ENCODE measurements around the gene BCAP31. TPM values are rescaled to one million over a fixed set of nuclear protein-coding genes. Genes with fewer than 3 reads are reported as not detected.
A peak's percentile ranks its signal among the peaks of the same experiment; 100 is the strongest.

The BCAP31 gene
- total RNA-seq, 4 donors from 2014 or later = 76.4 to 129 (median 101) TPM

DNA sequence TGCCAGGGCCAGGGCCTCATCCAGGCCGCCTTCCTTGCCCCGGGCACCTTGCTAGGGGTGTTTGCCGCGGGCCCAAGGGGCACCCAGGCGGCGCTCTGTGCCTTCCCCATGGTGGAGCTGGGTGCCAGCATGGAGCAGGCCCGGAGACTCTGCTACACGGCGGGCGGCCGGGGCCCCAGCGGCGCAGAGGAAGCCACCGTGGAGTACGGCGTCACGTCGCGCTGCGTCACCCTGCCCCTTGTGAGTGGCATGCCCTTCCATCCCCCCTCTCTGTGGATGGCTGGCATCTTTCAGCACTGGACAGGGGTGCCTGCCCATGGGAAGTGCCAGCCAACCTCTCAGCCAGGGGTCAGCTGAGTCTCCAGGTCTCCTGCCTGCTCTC lies 43.5 kb upstream of the BCAP31 start:
- DNase-seq (ENCODE audit: extremely low spot score) = no peak
- no peak overlapping the region for H3K4me3 ChIP-seq
- no peak for TF ChIP-seq EP300 (IDR thresholded peaks at IDR 0.05)
- TF ChIP-seq, protein P1, sequence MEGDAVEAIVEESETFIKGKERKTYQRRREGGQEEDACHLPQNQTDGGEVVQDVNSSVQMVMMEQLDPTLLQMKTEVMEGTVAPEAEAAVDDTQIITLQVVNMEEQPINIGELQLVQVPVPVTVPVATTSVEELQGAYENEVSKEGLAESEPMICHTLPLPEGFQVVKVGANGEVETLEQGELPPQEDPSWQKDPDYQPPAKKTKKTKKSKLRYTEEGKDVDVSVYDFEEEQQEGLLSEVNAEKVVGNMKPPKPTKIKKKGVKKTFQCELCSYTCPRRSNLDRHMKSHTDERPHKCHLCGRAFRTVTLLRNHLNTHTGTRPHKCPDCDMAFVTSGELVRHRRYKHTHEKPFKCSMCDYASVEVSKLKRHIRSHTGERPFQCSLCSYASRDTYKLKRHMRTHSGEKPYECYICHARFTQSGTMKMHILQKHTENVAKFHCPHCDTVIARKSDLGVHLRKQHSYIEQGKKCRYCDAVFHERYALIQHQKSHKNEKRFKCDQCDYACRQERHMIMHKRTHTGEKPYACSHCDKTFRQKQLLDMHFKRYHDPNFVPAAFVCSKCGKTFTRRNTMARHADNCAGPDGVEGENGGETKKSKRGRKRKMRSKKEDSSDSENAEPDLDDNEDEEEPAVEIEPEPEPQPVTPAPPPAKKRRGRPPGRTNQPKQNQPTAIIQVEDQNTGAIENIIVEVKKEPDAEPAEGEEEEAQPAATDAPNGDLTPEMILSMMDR (IDR thresholded peaks at IDR 0.05) = no peak
- TF ChIP-seq POLR2AphosphoS5 (IDR thresholded peaks at IDR 0.05) = no peak
- TF ChIP-seq POLR2A (IDR thresholded peaks at IDR 0.05; ENCODE audit: low read depth) = no peak
- peak overlapping the region in 1 of 4 donors; percentile 75 for H3K27ac ChIP-seq (replicated peaks in 1 of 4)
- H3K36me3 ChIP-seq = peaks cover 0 to 31% (median 15%) of the 10 kb centered on the region in 4 donors
- peaks cover 19 to 40% (median 36%) of the 10 kb centered on the region in 4 donors for H3K4me1 ChIP-seq
- intact Hi-C loops (cut with DNase I) = no loop called here
- H3K27me3 ChIP-seq = no peaks in the 10 kb centered on the region
- no peaks in the 10 kb centered on the region for H3K9me3 ChIP-seq
- WGBS = 94% methylated on average over 18 of the region's 20 CpGs

DNA sequence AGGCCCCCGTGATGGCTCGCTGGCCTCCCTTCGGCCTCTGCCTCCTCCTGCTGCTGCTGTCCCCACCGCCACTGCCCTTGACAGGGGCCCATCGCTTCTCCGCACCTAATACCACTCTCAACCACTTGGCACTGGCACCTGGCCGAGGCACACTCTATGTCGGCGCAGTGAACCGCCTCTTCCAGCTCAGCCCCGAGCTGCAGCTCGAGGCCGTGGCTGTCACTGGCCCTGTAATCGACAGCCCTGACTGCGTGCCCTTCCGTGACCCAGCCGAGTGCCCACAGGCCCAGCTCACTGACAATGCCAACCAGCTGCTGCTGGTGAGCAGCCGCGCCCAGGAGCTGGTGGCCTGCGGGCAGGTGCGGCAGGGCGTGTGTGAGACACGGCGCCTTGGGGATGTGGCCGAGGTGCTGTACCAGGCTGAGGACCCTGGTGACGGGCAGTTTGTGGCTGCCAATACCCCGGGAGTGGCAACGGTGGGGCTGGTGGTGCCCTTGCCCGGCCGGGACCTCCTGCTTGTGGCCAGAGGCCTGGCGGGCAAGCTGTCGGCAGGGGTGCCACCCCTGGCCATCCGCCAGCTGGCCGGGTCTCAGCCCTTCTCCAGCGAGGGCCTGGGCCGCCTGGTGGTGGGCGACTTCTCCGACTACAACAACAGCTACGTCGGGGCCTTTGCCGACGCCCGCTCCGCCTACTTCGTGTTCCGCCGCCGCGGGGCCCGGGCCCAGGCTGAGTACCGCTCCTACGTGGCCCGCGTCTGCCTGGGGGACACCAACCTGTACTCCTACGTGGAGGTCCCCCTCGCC lies 42.9 kb upstream of the BCAP31 start:
- Histone ChIP-seq H3K27me3 (no peaks in the 10 kb centered on the region), H3K9me3 (no peaks in the 10 kb centered on the region), H3K4me3 (peak overlapping the region in 3 of 4 donors; percentile 43 to 56 (median 51)), H3K4me1 (peaks cover 19 to 40% (median 36%) of the 10 kb centered on the region in 4 donors), H3K27ac (replicated peaks in 1 of 4) (peak overlapping the region in 2 of 4 donors; percentile 30 to 75), H3K36me3 (peaks cover 0 to 28% (median 12%) of the 10 kb centered on the region in 4 donors)
- intact Hi-C loops (cut with DNase I) = no loop called here
- TF ChIP-seq, protein P1 (IDR thresholded peaks at IDR 0.05) = no peak
- TF ChIP-seq EP300 (IDR thresholded peaks at IDR 0.05) (no peak), POLR2A (IDR thresholded peaks at IDR 0.05; ENCODE audit: low read depth) (no peak), POLR2AphosphoS5 (IDR thresholded peaks at IDR 0.05) (no peak)
- 86% methylated on average over 26 of the region's 56 CpGs for WGBS
- no peak for DNase-seq (ENCODE audit: extremely low spot score)

DNA sequence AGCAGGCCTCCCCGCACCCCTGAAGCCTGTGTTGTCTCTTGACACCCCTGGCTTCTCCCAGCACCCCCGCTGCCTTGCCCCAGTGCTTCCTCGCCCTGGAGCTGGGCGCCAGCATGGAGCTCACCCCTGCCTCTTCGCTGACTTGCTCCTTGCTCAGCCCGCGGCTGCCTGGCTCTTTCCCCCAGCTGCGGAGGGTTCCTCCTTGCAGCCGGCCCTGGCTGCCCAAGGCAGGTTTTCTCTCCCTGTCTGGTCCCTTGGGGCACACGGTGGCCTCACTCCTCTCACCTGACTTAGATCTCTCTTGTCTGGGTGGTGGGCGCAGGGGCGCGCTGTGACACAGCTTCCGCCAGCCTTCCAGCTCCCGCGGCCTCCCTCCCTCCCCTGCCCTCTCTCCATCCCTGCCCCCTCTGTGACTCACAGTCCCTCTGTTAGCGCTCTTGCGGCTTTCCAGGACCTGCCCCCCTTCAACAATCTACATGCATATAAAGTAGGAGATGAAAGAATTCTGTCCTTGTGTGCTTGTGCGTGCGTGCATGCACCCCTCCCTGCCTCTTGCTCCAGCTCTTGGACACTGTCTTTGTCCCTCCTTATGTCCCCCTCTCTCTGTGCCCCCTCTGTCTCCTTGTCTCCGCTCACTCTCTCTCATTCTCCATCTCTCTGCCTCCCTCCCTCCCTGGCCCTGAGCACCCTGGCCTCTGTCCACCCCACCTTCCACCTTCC lies 42.1 kb upstream of the BCAP31 start:
- Histone ChIP-seq H3K27me3 (no peaks in the 10 kb centered on the region), H3K9me3 (no peaks in the 10 kb centered on the region), H3K36me3 (peaks cover 0 to 20% (median 8%) of the 10 kb centered on the region in 4 donors), H3K4me1 (peaks cover 19 to 40% (median 36%) of the 10 kb centered on the region in 4 donors), H3K27ac (replicated peaks in 1 of 4) (peak overlapping the region; percentile 70 to 79 (median 76)), H3K4me3 (peak overlapping the region; percentile 43 to 56 (median 49))
- DNase-seq (ENCODE audit: extremely low spot score) = no peak
- 59% methylated on average over 21 of the region's 21 CpGs for WGBS
- intact Hi-C loops (cut with DNase I) = no loop called here
- peak in 1 of 2 donors; percentile 51 for TF ChIP-seq POLR2AphosphoS5 (IDR thresholded peaks at IDR 0.05)
- no peak for TF ChIP-seq POLR2A (IDR thresholded peaks at IDR 0.05; ENCODE audit: low read depth)
- no peak for TF ChIP-seq EP300 (IDR thresholded peaks at IDR 0.05)
- TF ChIP-seq, protein P1 (IDR thresholded peaks at IDR 0.05) = no peak

DNA sequence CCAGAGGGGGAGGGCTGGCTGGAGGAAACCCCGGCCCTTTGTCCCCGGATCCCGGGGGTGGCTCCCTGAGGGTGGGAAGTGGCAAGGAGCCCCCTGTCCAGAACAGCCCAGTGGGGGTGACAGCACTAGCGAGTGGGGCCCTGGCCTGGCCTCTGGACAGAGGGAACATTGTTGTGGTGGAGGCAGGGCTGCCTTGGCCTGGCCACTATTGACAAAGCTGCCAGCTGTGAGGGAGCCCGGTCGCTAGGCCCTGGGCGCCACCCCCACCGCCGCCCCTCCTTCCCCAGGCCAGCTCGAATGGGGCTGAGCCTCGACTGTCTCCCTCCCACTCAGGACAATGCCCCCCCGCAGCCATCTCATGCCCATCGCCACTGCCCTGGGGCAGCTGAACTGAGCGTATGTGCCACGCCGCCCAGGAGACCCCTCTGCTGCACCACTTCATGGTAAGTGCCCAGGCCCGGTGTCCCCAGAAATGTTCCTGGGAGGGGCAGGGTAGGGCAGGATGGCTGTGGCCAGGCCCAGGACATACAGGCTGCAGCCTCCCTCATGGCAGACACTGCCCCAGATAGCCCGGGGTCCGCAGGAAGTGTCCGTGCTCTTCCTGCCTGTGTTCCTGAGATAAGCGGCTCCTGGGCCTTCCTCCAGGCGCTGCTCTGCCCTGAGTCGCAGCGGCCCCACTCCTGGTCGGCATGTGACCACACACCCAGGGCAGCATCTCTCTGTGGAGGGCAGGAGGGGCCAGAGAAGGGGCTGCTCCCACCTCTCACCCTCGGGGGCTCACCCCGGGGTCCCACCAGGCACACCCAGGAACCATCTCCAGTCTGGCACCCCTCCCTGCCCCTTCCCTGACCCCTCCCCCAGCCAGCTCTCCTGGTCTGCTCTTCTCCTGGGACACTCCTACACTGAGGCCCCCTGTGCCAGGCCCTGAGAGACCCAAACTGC lies 41.2 kb upstream of the BCAP31 start:
- H3K9me3 ChIP-seq = no peaks in the 10 kb centered on the region
- no peak for DNase-seq (ENCODE audit: extremely low spot score)
- TF ChIP-seq, protein P1 (IDR thresholded peaks at IDR 0.05) = no peak
- TF ChIP-seq POLR2A (IDR thresholded peaks at IDR 0.05; ENCODE audit: low read depth) (no peak), EP300 (IDR thresholded peaks at IDR 0.05) (no peak), POLR2AphosphoS5 (IDR thresholded peaks at IDR 0.05) (no peak)
- peaks cover 0 to 12% (median 3%) of the 10 kb centered on the region in 4 donors for H3K36me3 ChIP-seq
- no peaks in the 10 kb centered on the region for H3K27me3 ChIP-seq
- H3K4me1 ChIP-seq = peaks cover 19 to 40% (median 36%) of the 10 kb centered on the region in 4 donors
- peak overlapping the region; percentile 70 to 79 (median 76) for H3K27ac ChIP-seq (replicated peaks in 1 of 4)
- intact Hi-C loops (cut with DNase I) = loop anchor here (2.0 kb wide), 1 partner anchor 187 kb away; no protein-coding TSS in a partner anchor
- 62% methylated on average over 20 of the region's 27 CpGs for WGBS
- peak overlapping the region; percentile 43 to 56 (median 49) for H3K4me3 ChIP-seq

Data from esophagus muscularis mucosa (tissue), 4 donors.